Measurements from ENCODE around the gene NFATC1.

- TF ChIP-seq EZH2 (IDR thresholded peaks at IDR 0.05; ENCODE audit: insufficient read depth, poor library complexity, severe bottlenecking), result no peak
- TF ChIP-seq EZH2phosphoT487 (IDR thresholded peaks at IDR 0.05; ENCODE audit: insufficient read depth, low read depth), result no peak
These were observed 3.7 kb downstream of the NFATC1 start for GRCh38 chr18:79399275-79400081.
